Mononuclear cell (primary cell): ENCODE results near the gene UCK2. TPM values are rescaled to one million over a fixed set of nuclear protein-coding genes. Genes with fewer than 3 reads are reported as not detected.

Experiments
- H3K27me3 ChIP-seq: 2 replicates; pipeline ENCODE4 v1.6.0; 2011; ENCODE audit warnings: low read length, control low read depth; ENCODE audit not compliant: insufficient read depth
- H3K4me1 ChIP-seq: 2 replicates; pipeline ENCODE4 v1.5.1; 2011; ENCODE audit warnings: mild to moderate bottlenecking, low read length, control low read depth; ENCODE audit not compliant: insufficient read depth
- H3K4me3 ChIP-seq: 2 replicates; pipeline ENCODE4 v1.5.1; 2011; ENCODE audit warnings: mild to moderate bottlenecking, low read length, moderate library complexity
- H3K9me3 ChIP-seq: 2 replicates; pipeline ENCODE4 v1.5.1; 2011; ENCODE audit warnings: low read depth, mild to moderate bottlenecking, control low read depth, low read length
- total RNA-seq: library from RNA; depleted of rRNA; stranded (reverse); fragments of >200 nt; gene quantifications from one replicate; pipeline ENCODE4 v1.2.3, GENCODE V29; 2012

The UCK2 gene
- total RNA-seq, 1 donor: 5.2 TPM

- Histone ChIP-seq H3K4me3 (peak overlapping the region; percentile 77), H3K4me1 (peaks cover 26% of the 10 kb centered on the region), H3K27me3 (no peaks in the 10 kb centered on the region), H3K9me3 (no peaks in the 10 kb centered on the region)
These were observed 772 bp downstream of the UCK2 start for GRCh38 chr1:165828103-165828668.

GRCh38 chr1:165828669-165829329 lies 1.4 kb downstream of the UCK2 start:
- Histone ChIP-seq H3K9me3 (no peaks in the 10 kb centered on the region), H3K4me3 (peak overlapping the region; percentile 77), H3K4me1 (peaks cover 26% of the 10 kb centered on the region), H3K27me3 (no peaks in the 10 kb centered on the region)

- H3K9me3 ChIP-seq: no peaks in the 10 kb centered on the region
- H3K27me3 ChIP-seq: no peaks in the 10 kb centered on the region
- H3K4me1 ChIP-seq: peaks cover 26% of the 10 kb centered on the region
- H3K4me3 ChIP-seq: no peak overlapping the region
These were observed 2.5 kb downstream of the UCK2 start for GRCh38 chr1:165829888-165830287.

DNA sequence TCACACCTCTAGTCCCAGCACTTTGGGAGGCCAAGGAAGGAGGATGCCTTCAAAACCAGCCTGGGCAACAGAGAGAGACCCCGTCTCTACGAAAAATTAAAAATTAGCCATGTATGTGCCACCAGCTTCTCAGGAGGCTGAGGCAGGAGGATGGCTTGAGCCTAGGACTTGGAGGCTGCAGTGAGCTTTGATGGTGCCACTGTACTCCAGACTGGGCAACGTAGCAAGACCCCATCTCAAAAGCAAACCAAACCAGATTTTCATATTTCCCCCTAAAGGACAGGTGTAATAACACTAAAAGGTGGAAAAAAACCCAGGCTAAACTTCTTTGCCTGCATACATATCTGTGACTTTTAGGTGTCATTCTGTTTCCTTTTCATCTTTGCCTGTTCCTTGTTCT lies 3.7 kb downstream of the UCK2 start:
- Histone ChIP-seq H3K4me3 (no peak overlapping the region), H3K9me3 (no peaks in the 10 kb centered on the region), H3K27me3 (no peaks in the 10 kb centered on the region), H3K4me1 (peaks cover 26% of the 10 kb centered on the region)

DNA sequence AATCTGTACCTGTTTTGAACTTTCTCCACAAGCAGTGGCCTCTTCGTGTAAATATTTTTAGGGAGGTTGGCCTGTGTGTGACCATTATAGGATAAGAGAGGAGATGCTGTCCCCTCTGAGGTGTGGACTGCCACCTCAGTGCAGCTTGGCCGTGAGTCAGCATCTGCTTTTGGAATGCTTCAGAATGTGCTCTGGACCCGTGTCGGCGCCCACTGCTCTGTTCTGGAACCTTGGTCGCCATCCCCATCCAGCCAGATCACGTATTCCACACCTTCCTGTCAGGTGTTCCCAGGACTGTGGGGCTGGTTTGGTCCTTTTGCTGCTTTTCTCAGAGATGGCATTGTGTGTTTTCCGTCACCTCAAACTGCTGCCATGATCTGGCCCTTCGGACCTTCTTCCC lies 5.5 kb downstream of the UCK2 start:
- Histone ChIP-seq H3K27me3 (no peaks in the 10 kb centered on the region), H3K9me3 (no peaks in the 10 kb centered on the region), H3K4me3 (no peak overlapping the region), H3K4me1 (peaks cover 26% of the 10 kb centered on the region)

GRCh38 chr1:165833358-165833757 lies 5.9 kb downstream of the UCK2 start:
- peaks cover 26% of the 10 kb centered on the region for H3K4me1 ChIP-seq

GRCh38 chr1:165834229-165834628 lies 6.8 kb downstream of the UCK2 start:
- H3K9me3 ChIP-seq: no peaks in the 10 kb centered on the region
- H3K4me1 ChIP-seq: peaks cover 18% of the 10 kb centered on the region
- H3K27me3 ChIP-seq: no peaks in the 10 kb centered on the region
- H3K4me3 ChIP-seq: no peak overlapping the region

More at GRCh38 chr1:165833358-165833757, 5.9 kb downstream of the UCK2 start:
- Histone ChIP-seq H3K9me3 (no peaks in the 10 kb centered on the region), H3K27me3 (no peaks in the 10 kb centered on the region), H3K4me3 (no peak overlapping the region)

GRCh38 chr1:165834881-165835280 lies 7.5 kb downstream of the UCK2 start:
- H3K27me3 ChIP-seq: no peaks in the 10 kb centered on the region
- H3K4me3 ChIP-seq: no peak overlapping the region
- peaks cover 11% of the 10 kb centered on the region for H3K4me1 ChIP-seq
- no peaks in the 10 kb centered on the region for H3K9me3 ChIP-seq

GRCh38 chr1:165836664-165837482 lies 9.5 kb downstream of the UCK2 start:
- Histone ChIP-seq H3K27me3 (no peaks in the 10 kb centered on the region), H3K4me1 (peaks cover 17% of the 10 kb centered on the region), H3K9me3 (no peaks in the 10 kb centered on the region), H3K4me3 (no peak overlapping the region)

GRCh38 chr1:165837838-165838364 lies 10.5 kb downstream of the UCK2 start:
- H3K4me3 ChIP-seq: no peak overlapping the region
- H3K4me1 ChIP-seq: peaks cover 28% of the 10 kb centered on the region
- H3K27me3 ChIP-seq: no peaks in the 10 kb centered on the region
- no peaks in the 10 kb centered on the region for H3K9me3 ChIP-seq

DNA sequence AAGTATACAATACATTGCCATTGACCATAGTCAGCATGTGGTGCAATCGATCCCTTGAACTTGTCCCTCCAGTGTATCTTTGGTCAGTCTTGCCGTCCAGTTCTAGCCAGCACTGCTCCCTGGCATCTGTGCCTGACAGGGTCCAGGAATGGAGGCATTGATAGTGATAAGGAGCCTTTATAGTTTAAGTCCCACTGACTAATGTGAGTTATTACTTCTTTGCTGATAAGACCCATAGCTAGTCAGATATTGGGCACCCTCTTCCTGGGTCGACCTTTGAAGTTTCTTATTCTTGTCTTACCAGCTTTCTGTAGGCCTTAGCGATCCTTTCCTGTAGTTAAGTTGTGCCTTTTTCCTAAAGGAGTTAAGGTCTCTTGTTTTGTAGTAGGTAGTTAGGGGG lies 13.0 kb downstream of the UCK2 start:
- H3K9me3 ChIP-seq: no peaks in the 10 kb centered on the region
- H3K27me3 ChIP-seq: no peaks in the 10 kb centered on the region
- peaks cover 34% of the 10 kb centered on the region for H3K4me1 ChIP-seq
- no peak overlapping the region for H3K4me3 ChIP-seq

GRCh38 chr1:165841582-165842017 lies 14.2 kb downstream of the UCK2 start:
- no peak overlapping the region for H3K4me3 ChIP-seq
- H3K4me1 ChIP-seq: peaks cover 32% of the 10 kb centered on the region
- H3K27me3 ChIP-seq: no peaks in the 10 kb centered on the region
- H3K9me3 ChIP-seq: no peaks in the 10 kb centered on the region

DNA sequence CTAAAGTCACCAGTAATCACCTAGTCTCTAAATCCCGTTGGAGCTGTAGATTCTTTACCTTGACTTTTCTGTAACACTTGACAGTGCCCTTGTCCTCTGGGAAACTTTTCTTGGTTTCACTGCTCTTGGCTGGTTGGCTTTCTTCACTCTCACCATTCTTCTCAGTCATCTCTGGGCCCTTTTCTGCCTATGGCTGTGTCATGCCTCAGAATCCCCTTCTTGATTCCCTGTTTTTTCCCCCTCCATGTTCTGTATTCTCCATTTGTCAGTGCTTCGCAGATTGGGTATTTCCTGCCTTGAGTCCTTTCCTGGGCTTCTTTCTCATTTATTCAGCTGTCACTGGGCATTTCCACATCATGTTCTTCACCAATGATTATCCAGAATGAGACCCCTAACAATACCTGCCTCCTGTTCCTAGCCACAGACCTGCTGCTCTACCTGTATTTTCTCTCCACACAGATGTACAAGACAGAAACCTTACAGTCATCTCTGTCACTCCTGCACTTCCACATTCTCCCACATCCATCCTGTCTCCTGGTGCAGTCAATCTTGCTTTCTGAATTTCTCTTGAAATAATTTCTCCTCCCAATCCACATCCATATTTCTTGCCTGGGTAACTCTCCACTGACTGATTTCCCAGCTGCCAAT lies 14.7 kb downstream of the UCK2 start:
- Histone ChIP-seq H3K4me3 (no peak overlapping the region), H3K9me3 (no peaks in the 10 kb centered on the region), H3K27me3 (no peaks in the 10 kb centered on the region), H3K4me1 (peaks cover 27% of the 10 kb centered on the region)

DNA sequence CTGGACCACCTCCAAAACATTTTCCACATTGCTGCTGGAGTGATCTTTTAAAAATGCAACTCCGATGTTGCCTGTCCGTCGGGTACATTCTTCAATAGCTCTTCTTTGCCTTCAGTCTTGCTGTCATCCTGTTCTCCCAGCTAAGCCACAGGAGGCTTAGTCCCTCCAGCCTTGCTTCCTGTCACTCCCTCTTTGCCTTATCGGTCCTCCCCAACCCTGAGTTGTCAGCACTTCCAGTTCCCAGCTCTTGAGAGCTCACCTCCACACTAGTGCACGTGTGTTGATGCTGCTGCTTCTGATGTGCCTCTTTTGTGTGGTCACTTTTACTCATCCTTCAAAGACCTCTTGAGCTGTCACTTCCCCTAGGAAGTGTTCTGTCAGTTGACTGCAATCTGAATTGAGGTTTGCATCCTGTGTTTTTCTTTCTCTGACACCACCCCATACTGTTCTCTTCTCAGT lies 15.3 kb downstream of the UCK2 start:
- Histone ChIP-seq H3K9me3 (no peaks in the 10 kb centered on the region), H3K27me3 (no peaks in the 10 kb centered on the region), H3K4me1 (peaks cover 24% of the 10 kb centered on the region), H3K4me3 (no peak overlapping the region)

DNA sequence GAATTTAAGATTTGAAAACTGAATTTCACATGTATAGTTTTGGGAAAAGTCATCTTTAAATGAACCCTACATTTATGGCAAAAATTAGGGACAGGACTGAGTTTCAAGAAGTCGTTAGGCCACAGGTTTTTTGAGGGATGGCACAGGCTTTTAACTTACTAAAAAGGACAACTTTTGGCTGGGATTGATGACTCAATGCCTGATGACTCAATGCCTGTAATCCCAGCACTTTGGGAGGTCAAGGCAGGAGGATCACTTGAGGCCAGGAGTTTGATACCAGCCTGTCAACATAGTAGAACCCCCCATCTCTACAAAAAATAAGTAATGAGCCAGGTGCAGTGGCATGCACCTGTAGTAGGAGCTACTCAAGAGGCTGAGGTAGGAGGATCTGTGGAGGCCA lies 15.9 kb downstream of the UCK2 start:
- Histone ChIP-seq H3K9me3 (no peaks in the 10 kb centered on the region), H3K4me3 (no peak overlapping the region), H3K27me3 (no peaks in the 10 kb centered on the region), H3K4me1 (peaks cover 24% of the 10 kb centered on the region)
